Measurements from ENCODE around the gene SEMA7A. TPM values are rescaled to one million over a fixed set of nuclear protein-coding genes. Genes with fewer than 3 reads are reported as not detected.

Gene SEMA7A
- total RNA-seq, 1 experiment from 2014 or later = 38.1 TPM

GRCh38 chr15:74410502-74410901 lies 23.3 kb downstream of the SEMA7A start:
- no peaks in the 10 kb centered on the region; the same call in 1 of the 2 replicates for H3K36me3 ChIP-seq (ENCODE audit: control insufficient read depth, insufficient read depth, low read length)
- no peak for TF ChIP-seq CTCF (IDR thresholded peaks at IDR 0.05; ENCODE audit: insufficient read depth in 1 of 2, low read depth in 1 of 2, low read length in 1 of 2, severe bottlenecking in 1 of 2, unreplicated experiment in 1 of 2)
- no TSS peak for BruUV-seq (replicated peaks)
- H3K4me1 ChIP-seq = no peaks in the 10 kb centered on the region
- Mint-ChIP-seq H3K36me3 (ENCODE audit: insufficient read depth, unreplicated experiment) (peaks cover 45% of the 10 kb centered on the region), H3K27me3 (ENCODE audit: insufficient read depth, unreplicated experiment) (no peaks in the 10 kb centered on the region), H3K4me1 (ENCODE audit: low read depth, unreplicated experiment) (peaks cover 9% of the 10 kb centered on the region), H3K27ac (ENCODE audit: unreplicated experiment) (no peak overlapping the region), H3K4me3 (ENCODE audit: unreplicated experiment) (no peak overlapping the region), H3K9me3 (ENCODE audit: unreplicated experiment) (no peaks in the 10 kb centered on the region)
- intact Hi-C loops (cut with micrococcal nuclease; ENCODE audit: unreplicated experiment) = no loop called here
- H3K4me3 ChIP-seq (ENCODE audit: low read depth, low read length) = no peak overlapping the region
- H3K9me3 ChIP-seq = no peaks in the 10 kb centered on the region
- H3K27me3 ChIP-seq (replicated peaks; ENCODE audit: control insufficient read depth, insufficient read depth, low read length) = no peaks in the 10 kb centered on the region
- POLR2A ChIA-PET = no interaction called here
- DNase-seq = no peak
- CTCF ChIA-PET = interaction anchor here (1.0 kb wide), 1 partner anchor 50 kb away, joined by 3 read pairs; the partner anchor contains the start of gene UBL7

- Mint-ChIP-seq H3K36me3 (ENCODE audit: insufficient read depth, unreplicated experiment) (peaks cover 34% of the 10 kb centered on the region), H3K27ac (ENCODE audit: unreplicated experiment) (no peak overlapping the region)
- TF ChIP-seq CTCF (IDR thresholded peaks at IDR 0.05; ENCODE audit: insufficient read depth in 1 of 2, low read depth in 1 of 2, low read length in 1 of 2, severe bottlenecking in 1 of 2, unreplicated experiment in 1 of 2) = no peak
Observed at GRCh38 chr15:74409225-74409624, 24.5 kb downstream of the SEMA7A start.

GRCh38 chr15:74408815-74409214 lies 24.9 kb downstream of the SEMA7A start:
- Mint-ChIP-seq H3K27ac (ENCODE audit: unreplicated experiment) (no peak overlapping the region), H3K4me1 (ENCODE audit: low read depth, unreplicated experiment) (peaks cover 9% of the 10 kb centered on the region), H3K27me3 (ENCODE audit: insufficient read depth, unreplicated experiment) (no peaks in the 10 kb centered on the region), H3K36me3 (ENCODE audit: insufficient read depth, unreplicated experiment) (peaks cover 30% of the 10 kb centered on the region), H3K4me3 (ENCODE audit: unreplicated experiment) (no peak overlapping the region), H3K9me3 (ENCODE audit: unreplicated experiment) (no peaks in the 10 kb centered on the region)
- Histone ChIP-seq H3K9me3 (no peaks in the 10 kb centered on the region), H3K36me3 (ENCODE audit: control insufficient read depth, insufficient read depth, low read length) (no peaks in the 10 kb centered on the region; the same call in 1 of the 2 replicates), H3K27me3 (replicated peaks; ENCODE audit: control insufficient read depth, insufficient read depth, low read length) (no peaks in the 10 kb centered on the region), H3K4me3 (ENCODE audit: low read depth, low read length) (no peak overlapping the region), H3K4me1 (no peaks in the 10 kb centered on the region)
- DNase-seq = no peak
- ChIA-PET CTCF (interaction anchor here (1.0 kb wide), 1 partner anchor 27 kb away, joined by 3 read pairs; no protein-coding TSS in a partner anchor), POLR2A (no interaction called here)
- TF ChIP-seq CTCF (IDR thresholded peaks at IDR 0.05; ENCODE audit: insufficient read depth in 1 of 2, low read depth in 1 of 2, low read length in 1 of 2, severe bottlenecking in 1 of 2, unreplicated experiment in 1 of 2) = no peak
- intact Hi-C loops (cut with micrococcal nuclease; ENCODE audit: unreplicated experiment) = no loop called here
- BruUV-seq (replicated peaks) = no TSS peak

More at GRCh38 chr15:74409225-74409624, 24.5 kb downstream of the SEMA7A start:
- Histone ChIP-seq H3K9me3 (no peaks in the 10 kb centered on the region), H3K27me3 (replicated peaks; ENCODE audit: control insufficient read depth, insufficient read depth, low read length) (no peaks in the 10 kb centered on the region), H3K4me1 (no peaks in the 10 kb centered on the region), H3K36me3 (ENCODE audit: control insufficient read depth, insufficient read depth, low read length) (no peaks in the 10 kb centered on the region; the same call in 1 of the 2 replicates), H3K4me3 (ENCODE audit: low read depth, low read length) (no peak overlapping the region)
- DNase-seq = no peak
- Mint-ChIP-seq H3K4me3 (ENCODE audit: unreplicated experiment) (no peak overlapping the region), H3K9me3 (ENCODE audit: unreplicated experiment) (no peaks in the 10 kb centered on the region), H3K27me3 (ENCODE audit: insufficient read depth, unreplicated experiment) (no peaks in the 10 kb centered on the region), H3K4me1 (ENCODE audit: low read depth, unreplicated experiment) (peaks cover 9% of the 10 kb centered on the region)
- BruUV-seq (replicated peaks) = TSS peak; percentile 59
- intact Hi-C loops (cut with micrococcal nuclease; ENCODE audit: unreplicated experiment) = no loop called here
- POLR2A ChIA-PET = no interaction called here
- CTCF ChIA-PET = interaction anchor here (1.0 kb wide), 1 partner anchor 27 kb away, joined by 3 read pairs; no protein-coding TSS in a partner anchor

Data from Caco-2 (cell line).